Heart right ventricle (tissue), 16 donors: ENCODE results near the gene ZNF621. TPM values are rescaled to one million over a fixed set of nuclear protein-coding genes. Genes with fewer than 3 reads are reported as not detected.
"Not testable (repeated sequence)": the region's sequence is repeated elsewhere in the genome, so short reads cannot be mapped to it uniquely, and the experiment has no call there.

ENCODE experiments used
- ATAC-seq, 8 donors: fragments of 200-7000 bp; cut with Tn5 transposase; one replicate each; pipeline ENCODE4 v1.9.1; 2020; ENCODE audit warnings: mild to moderate bottlenecking in 8 of 8, moderate library complexity in 8 of 8, moderate number of reproducible peaks in 1 of 8
- DNase-seq, 2 donors: peaks; one replicate each; pipeline ENCODE4 v3.0.0-alpha.2; 2020
- H3K27ac ChIP-seq, 10 donors: fragments of 200-600 bp; sonication (generic) in 2 of 10; one replicate each; pipeline versions ENCODE4 v1.5.0 to v1.8.0; 2020 to 2022; ENCODE audit warnings: mild to moderate bottlenecking in 3 of 10
- H3K27me3 ChIP-seq, 7 donors: fragments of 200-600 bp; one replicate each; pipeline ENCODE4 v1.8.0; 2021 to 2022; ENCODE audit warnings: mild to moderate bottlenecking in 2 of 7
- H3K36me3 ChIP-seq, 9 donors: fragments of 200-600 bp; sonication (generic) in 1 of 9; one replicate each; pipeline versions ENCODE4 v1.5.0 to v1.8.0; 2020 to 2022; ENCODE audit warnings: mild to moderate bottlenecking in 2 of 9
- H3K4me1 ChIP-seq, 9 donors: fragments of 200-600 bp; sonication (generic) in 1 of 9; one replicate each; pipeline versions ENCODE4 v1.5.0 to v1.8.0; 2020 to 2022; ENCODE audit warnings: mild to moderate bottlenecking in 4 of 9
- H3K4me3 ChIP-seq, 10 donors: fragments of 200-600 bp; sonication (generic) in 2 of 10; one replicate each; pipeline versions ENCODE4 v1.5.0 to v1.8.0; 2020 to 2022; ENCODE audit warnings: mild to moderate bottlenecking in 7 of 10, moderate library complexity in 2 of 10
- H3K9me3 ChIP-seq, 11 donors: fragments of 200-600 bp in 10 of 11; sonication (generic) in 2 of 11; one replicate each; pipeline versions ENCODE4 v1.5.0 to v1.8.0; 2013 to 2022; ENCODE audit warnings: mild to moderate bottlenecking in 2 of 11, control low read depth in 1 of 11, moderate library complexity in 1 of 11
- CTCF ChIP-seq, 9 donors: fragments of 200-600 bp; sonication (generic) in 2 of 9; IDR thresholded peaks; one replicate each; pipeline versions ENCODE4 v1.5.0 to v1.8.0; 2021 to 2022; ENCODE audit warnings: antibody characterized with exemption in 9 of 9, mild to moderate bottlenecking in 5 of 9, moderate library complexity in 1 of 9
- WGBS, 2 donors: extraction: QIAGEN DNeasy Blood & Tissue Kit; methylation state at CpG; one replicate each; pipeline ENCODE4 v1.1.7; 2013; ENCODE audit warnings: inconsistent platforms in 1 of 2; 5-methylcytosine and 5-hydroxymethylcytosine counted together
- intact Hi-C, 10 donors: fragments of 100-400 bp; cut with DNase I; formaldehyde crosslinking; loops; one replicate each; pipeline versions ENCODE4 v1.11.1 to v1.14.2; 2022
- polyA plus RNA-seq, 2 donors: library from polyadenylated mRNA; stranded (reverse); fragments of 200-250 nt; gene quantifications; one replicate each; pipeline ENCODE4 v1.2.3, GENCODE V29; 2013
- total RNA-seq, 10 donors: library from RNA; stranded (reverse); fragmentation: NEBNext Ultra II Directional in 3 of 10; extraction: Animal tissue kit (Norgen Biotek cat#: 25700) in 3 of 10; gene quantifications; one replicate each; pipeline versions ENCODE4 v1.2.1 to v1.2.4, GENCODE V29; 2021 to 2023
- donor health status: Arrhythmogenic right ventricular cardiomyopathy.
- donor health status: ischemic (EF 13 %, LVEDD 7.1; RV severe dilation, severe dysfunction).
- donor health status: healthy with polysubstance abuse.
- donor health status: DM: no; HTN: yes; CAD: no.
- donor health status: DM: no; HTN: no; CAD: no.
- donor health status: ischemic (EF 25% LVEDD 6.9; RV normal size, moderate dysfunction).
- donor health status: ischemic (EF 25% LVEDD 5.7; RV mildly dilated, moderate dysfunction).
- donor health status: healthy.
- donor health status: DM: yes; HTN: yes; CAD: no.
- donor health status: Ischemic cardiomyopathy.
- donor health status: ischemic (EF 35%, LVEDD 5.7; RV mildly dilated, moderate dysfunction).
- donor health status: nonischemic (EF 11% LVEDD 7.7; RV severe dilation, severe dysfunction).
- donor health status: DM: yes; HTN: yes; CAD: no.
- donor health status: PGD.
- donor health status: ischemic (EF 29% LVEDD 5.4; RV normal size, mild dysfunction).
- donor health status: nonischemic (EF 23%, LVEDD 6.1; RV moderate dilation, normal function).

The ZNF621 gene
- total and polyA plus RNA-seq, 12 donors: 5.5 to 14.6 (median 10.5) TPM

GRCh38 chr3:40557575-40558161 is 32.9 kb downstream of the ZNF621 start:
- 72 to 80% methylated on average over 7 of the region's 7 CpGs for WGBS, 2 donors
- H3K4me3 ChIP-seq: no peak overlapping the region
- intact Hi-C loops: no loop called here
- H3K4me1 ChIP-seq: no peaks in the 10 kb centered on the region
- no peak for ATAC-seq
- H3K9me3 ChIP-seq: no peaks in the 10 kb centered on the region
- H3K27ac ChIP-seq: no peak overlapping the region
- DNase-seq: no peak
- no peaks in the 10 kb centered on the region for H3K36me3 ChIP-seq
- H3K27me3 ChIP-seq: no peaks in the 10 kb centered on the region
- no peak for TF ChIP-seq CTCF (IDR thresholded peaks at IDR 0.05)

GRCh38 chr3:40562482-40562881 is 37.7 kb downstream of the ZNF621 start:
- WGBS, 2 donors: 75 to 80% methylated on average over 9 of the region's 9 CpGs
- H3K4me1 ChIP-seq, intact Hi-C loops, H3K27ac ChIP-seq, ATAC-seq, H3K27me3 ChIP-seq, H3K36me3 ChIP-seq, H3K9me3 ChIP-seq, H3K4me3 ChIP-seq, DNase-seq: not testable (repeated sequence)

DNA sequence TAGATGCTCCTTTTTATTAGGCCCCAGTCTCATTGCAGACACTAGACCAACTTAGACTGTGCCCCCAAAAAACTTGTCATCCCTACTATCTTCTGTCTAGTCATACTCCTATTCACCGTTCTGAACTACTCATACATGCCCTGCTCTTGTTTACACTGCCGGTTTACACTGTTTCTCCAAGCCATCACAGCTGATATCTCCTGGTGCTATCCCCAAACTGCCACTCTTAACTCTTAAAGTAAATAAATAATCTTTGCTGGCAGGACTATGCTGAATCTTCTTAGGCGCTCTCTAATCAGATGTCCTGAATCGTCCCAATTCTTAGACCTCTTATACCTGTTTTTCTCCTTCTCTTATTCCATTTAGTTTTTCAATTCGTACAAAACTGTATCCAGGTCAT is 40.9 kb downstream of the ZNF621 start:
- H3K4me1 ChIP-seq, H3K27ac ChIP-seq, H3K27me3 ChIP-seq, ATAC-seq, H3K36me3 ChIP-seq, H3K4me3 ChIP-seq, DNase-seq, intact Hi-C loops: not testable (repeated sequence)
- peaks cover 0 to 10% (median 0%) of the 10 kb centered on the region in 11 donors for H3K9me3 ChIP-seq
- 79 to 81% methylated on average over 4 to 5 of the region's 5 CpGs for WGBS, 2 donors

- ATAC-seq (no peak), DNase-seq (no peak)
- H3K27me3 ChIP-seq: no peaks in the 10 kb centered on the region
- no peak overlapping the region for H3K4me3 ChIP-seq
- 51 to 64% methylated on average over 4 of the region's 4 CpGs for WGBS, 2 donors
- no peaks in the 10 kb centered on the region for H3K36me3 ChIP-seq
- intact Hi-C loops: no loop called here
- H3K4me1 ChIP-seq: no peaks in the 10 kb centered on the region
- no peak overlapping the region for H3K27ac ChIP-seq
- H3K9me3 ChIP-seq: peaks cover 0 to 10% (median 0%) of the 10 kb centered on the region in 11 donors
- no peak for TF ChIP-seq CTCF (IDR thresholded peaks at IDR 0.05)
These were observed 41.9 kb downstream of the ZNF621 start for GRCh38 chr3:40566694-40567093.

DNA sequence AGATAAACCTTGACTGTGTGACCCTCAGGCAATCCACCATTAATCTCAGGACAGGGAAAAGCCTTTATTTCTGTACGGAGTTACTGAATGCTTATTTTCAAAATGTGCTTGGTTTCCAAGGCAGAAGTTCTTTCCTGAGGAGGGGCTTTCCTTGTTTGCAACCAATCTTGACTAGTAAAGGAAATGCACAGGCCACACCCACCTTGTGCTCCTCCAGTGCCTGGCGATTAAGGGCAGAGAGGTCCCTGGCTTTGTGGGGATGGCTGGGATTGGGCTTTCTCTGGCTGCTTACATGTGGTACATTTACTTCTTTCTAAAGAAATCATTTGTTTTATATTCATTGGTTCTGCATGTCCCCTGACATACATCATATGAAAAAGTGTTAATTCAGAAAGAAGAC is 47.8 kb downstream of the ZNF621 start:
- WGBS, 2 donors: 44 to 48% methylated on average over 2 of the region's 2 CpGs
- ATAC-seq: no peak
- H3K27ac ChIP-seq: no peak overlapping the region
- no peak for DNase-seq
- H3K36me3 ChIP-seq: no peaks in the 10 kb centered on the region
- no peak for TF ChIP-seq CTCF (IDR thresholded peaks at IDR 0.05)
- H3K9me3 ChIP-seq: peaks cover 0 to 10% (median 0%) of the 10 kb centered on the region in 11 donors
- intact Hi-C loops: loop anchor here in 1 of 10 donors (5.0 kb wide), 1 partner anchor 1140 kb away; no protein-coding TSS in a partner anchor
- no peaks in the 10 kb centered on the region for H3K27me3 ChIP-seq
- H3K4me1 ChIP-seq: no peaks in the 10 kb centered on the region
- no peak overlapping the region for H3K4me3 ChIP-seq
